LNCAP (cell line): ENCODE data around the gene SH3RF3.

Experiments used
- TF ChIP-seq, protein P1 (sequence below): fragments of 450-650 bp; IDR thresholded peaks from 2 replicates; pipeline ENCODE4 v1.5.1; 2017; ENCODE audit warnings: mild to moderate bottlenecking

Gene SH3RF3

DNA sequence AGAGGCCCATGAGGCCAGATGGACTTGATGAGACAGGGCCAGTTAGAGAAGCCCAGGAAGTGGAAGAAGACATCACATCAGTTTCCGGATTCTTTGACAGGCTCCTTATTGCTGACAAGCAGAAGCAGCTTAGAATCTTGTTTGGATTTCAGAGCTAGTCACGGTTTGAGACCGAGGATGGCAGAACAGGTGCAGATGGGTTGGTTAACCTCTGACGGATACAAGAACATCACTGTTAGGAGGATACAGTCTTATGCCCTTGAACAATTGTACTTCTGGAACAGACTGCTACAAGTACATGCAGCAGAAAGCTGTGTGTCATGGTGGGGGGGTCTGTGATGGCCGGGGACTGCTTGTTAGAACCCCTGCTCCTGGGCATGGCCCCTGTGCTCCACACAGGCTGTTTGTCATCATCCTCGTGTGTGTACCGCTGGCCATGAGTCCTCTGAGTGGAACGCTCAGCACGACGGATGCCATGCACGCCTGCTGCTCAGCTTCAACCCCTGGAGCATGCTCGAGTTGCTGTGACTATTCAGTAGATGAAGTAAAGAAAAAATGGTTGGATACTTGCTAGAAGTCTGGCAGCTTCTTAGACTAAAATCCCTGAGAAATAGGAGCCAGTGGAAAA, 217.7 kb downstream of the SH3RF3 start:
- TF ChIP-seq, protein P1, sequence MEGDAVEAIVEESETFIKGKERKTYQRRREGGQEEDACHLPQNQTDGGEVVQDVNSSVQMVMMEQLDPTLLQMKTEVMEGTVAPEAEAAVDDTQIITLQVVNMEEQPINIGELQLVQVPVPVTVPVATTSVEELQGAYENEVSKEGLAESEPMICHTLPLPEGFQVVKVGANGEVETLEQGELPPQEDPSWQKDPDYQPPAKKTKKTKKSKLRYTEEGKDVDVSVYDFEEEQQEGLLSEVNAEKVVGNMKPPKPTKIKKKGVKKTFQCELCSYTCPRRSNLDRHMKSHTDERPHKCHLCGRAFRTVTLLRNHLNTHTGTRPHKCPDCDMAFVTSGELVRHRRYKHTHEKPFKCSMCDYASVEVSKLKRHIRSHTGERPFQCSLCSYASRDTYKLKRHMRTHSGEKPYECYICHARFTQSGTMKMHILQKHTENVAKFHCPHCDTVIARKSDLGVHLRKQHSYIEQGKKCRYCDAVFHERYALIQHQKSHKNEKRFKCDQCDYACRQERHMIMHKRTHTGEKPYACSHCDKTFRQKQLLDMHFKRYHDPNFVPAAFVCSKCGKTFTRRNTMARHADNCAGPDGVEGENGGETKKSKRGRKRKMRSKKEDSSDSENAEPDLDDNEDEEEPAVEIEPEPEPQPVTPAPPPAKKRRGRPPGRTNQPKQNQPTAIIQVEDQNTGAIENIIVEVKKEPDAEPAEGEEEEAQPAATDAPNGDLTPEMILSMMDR: no peak

DNA sequence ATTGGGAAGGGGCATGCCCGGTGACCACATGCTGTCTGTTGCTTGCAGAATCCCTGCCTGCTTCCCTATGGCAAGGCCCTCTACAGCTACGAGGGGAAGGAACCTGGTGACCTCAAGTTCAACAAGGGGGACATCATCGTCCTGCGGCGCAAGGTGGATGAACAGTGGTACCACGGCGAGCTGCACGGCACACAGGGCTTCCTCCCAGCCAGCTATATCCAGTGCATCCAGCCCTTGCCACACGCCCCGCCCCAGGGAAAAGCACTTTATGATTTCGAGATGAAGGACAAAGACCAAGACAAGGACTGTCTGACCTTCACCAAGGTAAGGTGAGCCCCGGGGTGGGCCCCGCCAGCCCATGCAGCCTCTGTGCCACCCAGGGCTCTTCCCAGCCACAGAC, 218.6 kb downstream of the SH3RF3 start:
- TF ChIP-seq, protein P1: no peak

DNA sequence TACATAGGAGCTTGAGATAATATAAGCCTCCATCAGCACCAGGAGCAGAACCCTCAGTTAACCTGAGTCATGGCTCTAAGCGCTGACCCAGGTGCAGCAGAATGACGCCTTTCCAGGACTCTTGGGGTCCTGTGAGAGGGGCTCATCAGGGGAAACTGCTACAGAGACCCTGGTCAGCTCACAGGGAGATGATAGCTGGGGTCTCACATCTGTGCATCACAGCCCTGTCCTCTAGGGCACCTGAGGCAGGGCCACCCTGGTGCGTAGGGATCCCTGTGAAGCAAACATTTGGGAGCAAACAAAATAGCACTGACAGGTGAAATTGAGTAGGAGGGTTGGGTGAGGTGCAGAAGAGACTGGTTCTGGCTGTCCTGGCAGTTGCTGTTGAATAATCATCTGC, 219.2 kb downstream of the SH3RF3 start:
- TF ChIP-seq, protein P1: no peak

DNA sequence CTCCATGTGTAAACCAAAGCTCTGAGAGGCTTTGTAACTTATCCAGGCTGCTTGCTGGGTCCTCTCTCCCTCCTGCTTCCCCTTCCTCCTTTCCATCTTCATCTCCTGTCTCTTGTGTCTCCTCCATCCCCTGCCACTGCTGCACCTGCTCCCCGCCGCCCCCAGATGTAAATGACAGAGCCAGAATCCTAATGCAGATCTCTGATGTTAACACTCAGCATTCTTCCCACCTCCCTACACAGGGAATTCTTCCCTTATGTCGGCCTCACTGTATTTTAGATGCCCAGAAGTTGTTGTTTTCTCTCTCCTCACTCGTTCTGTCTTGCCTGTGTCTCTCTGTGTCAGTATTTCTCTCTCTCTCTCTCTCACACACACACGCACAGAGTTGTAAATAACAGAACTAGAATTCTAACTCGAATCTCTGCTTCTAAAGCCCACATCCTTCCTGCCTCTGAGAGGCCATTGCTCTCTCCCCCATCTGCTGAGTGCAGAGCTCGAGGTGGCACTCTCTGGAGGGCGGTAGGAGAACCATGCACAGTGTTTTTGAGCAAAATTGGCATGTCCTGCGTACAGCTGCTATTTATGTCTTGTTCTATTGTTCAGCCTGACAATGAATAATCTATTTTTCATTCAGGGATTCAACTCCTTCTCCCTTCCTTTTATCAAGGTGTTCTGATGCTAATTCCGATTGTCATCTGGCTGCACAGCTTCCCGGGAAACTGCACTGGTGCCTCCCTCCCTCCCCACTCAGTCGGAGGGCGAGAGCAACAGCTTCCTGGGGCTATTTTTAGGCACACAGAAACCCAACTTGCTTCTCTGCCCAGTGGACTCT, 219.9 kb downstream of the SH3RF3 start:
- TF ChIP-seq, protein P1: no peak

DNA sequence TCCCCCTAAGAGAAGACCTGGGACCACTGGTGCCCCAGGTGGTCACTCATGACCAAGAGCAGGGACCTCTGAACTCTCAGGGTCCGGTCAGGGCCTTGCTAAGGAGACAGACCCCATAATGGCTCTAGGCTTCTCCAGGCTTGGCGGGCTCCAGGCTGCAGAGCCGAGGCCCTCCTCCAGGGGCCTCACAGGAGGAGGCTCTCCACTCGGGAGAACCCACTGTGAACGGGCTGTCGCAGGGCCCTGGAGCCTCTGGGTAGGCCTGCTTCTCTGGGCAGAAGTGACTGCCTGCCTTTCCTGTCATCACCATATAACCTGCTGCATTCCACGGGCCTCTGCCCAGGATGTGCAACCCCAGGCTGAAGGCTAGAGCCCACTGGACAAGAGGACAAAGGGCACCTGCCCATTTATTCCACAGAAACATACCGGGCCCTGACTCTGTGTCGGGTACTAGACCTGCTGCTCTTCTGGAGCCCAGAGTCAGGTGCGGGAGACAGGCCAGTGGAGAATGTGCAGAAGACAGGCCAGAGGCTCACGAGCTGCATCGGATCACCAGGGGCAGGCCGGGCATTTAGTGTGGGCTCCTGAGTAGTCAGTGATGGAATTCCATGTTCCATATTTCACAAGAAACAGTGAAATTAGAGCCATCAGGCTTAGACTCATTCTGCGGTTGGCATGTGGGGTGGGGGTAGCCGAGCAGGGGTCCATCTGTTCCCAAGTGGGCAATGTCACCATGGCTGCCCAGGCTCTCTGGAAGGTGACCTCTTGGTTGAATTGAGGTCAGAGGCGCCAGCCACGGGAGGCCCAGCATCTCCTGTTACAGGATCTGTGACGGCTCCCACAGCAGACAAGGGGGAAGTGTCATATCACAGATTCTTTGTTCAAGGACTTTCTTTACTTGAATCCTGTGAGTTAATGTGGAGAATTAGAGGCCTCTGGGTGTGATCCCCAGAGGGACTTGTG, 220.8 kb downstream of the SH3RF3 start:
- TF ChIP-seq, protein P1: no peak

DNA sequence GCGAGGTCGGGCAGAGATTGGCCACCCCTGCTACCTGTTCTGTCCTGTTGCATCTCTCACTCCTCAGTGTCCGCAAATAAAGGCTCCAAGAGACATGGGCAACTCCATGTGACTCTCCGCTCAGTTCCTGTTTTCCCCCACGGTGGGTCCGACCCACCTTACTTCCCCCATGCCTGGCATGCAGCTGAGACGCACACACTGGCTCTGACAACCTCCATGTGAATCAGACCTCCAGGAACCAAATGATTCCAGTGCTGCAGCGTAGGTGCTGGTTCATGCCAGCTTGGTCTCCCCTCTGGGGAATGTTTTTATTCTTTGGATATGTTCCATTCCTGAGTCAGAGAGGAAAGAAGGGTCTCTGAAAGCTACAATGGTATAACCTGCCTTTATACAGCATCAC, 221.5 kb downstream of the SH3RF3 start:
- TF ChIP-seq, protein P1: no peak

DNA sequence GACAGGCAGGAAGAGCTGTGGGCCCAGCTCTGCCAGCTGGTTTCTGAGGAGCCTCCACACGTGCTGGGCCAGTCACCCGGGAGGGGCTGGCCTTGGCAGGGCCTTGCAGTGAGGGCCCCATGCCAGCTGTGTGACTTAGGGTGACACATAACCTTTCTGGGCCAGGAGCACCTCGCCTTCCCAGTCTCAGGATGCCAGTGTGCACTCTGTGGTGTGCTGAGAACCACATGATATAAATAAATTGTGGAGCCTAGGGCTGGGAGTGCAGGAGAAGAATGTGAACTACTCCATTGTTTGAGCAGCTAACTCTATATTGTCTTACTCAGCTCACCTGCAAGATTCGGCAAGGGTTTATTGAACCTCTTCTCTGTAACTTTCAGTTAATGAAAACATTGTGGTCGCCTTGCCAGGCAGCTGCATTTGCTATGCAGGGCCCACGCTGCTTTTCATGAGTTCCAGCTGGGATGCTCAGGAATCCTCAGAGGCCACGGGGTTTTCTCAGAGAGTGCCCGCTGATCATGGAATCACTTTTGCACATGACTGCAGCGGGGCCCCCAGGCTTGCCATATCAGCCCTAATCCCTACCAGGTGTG, 222.3 kb downstream of the SH3RF3 start:
- TF ChIP-seq, protein P1: no peak
